HEK293 (cell line): ENCODE measurements around the gene ABR.

ENCODE experiments used
- CTCF ChIA-PET: fragments of 350-600 bp; formaldehyde crosslinking; extraction: SDS; loops from one replicate; lab custom pipeline; 2021; ENCODE audit warnings: antibody characterized with exemption; lab: Yijun Ruan, JAX
- POLR2A ChIA-PET: fragments of 300-600 bp; formaldehyde crosslinking; extraction: SDS; loops from one replicate; lab custom pipeline; 2020; ENCODE audit warnings: antibody characterized with exemption, inconsistent platforms; lab: Yijun Ruan, JAX
- H3K27ac ChIP-seq: fragments of 200-500 bp; sonication (Bioruptor generic); 2 replicates; pipeline ENCODE4 v1.5.1; 2014; ENCODE audit warnings: low read depth, low read length, control low read depth, inconsistent platforms; ENCODE audit errors: extremely low read depth
- H3K36me3 ChIP-seq, 2 experiments: fragments of 200-500 bp in 1 of 2; sonication (Bioruptor generic) in 1 of 2; 1 replicate in 1 of 2; 2 replicates in 1 of 2; pipeline ENCODE4 v1.5.1; 2014 to 2017; ENCODE audit warnings: inconsistent platforms in 2 of 2, low read length in 2 of 2; ENCODE audit not compliant: control insufficient read depth in 2 of 2, insufficient read depth in 1 of 2
- H3K4me1 ChIP-seq: fragments of 200-500 bp; sonication (Bioruptor generic); 2 replicates; pipeline ENCODE4 v1.5.1; 2014; ENCODE audit warnings: mild to moderate bottlenecking, low read length, inconsistent platforms; ENCODE audit not compliant: control insufficient read depth, insufficient read depth
- H3K4me3 ChIP-seq: 2 replicates; pipeline ENCODE4 v1.5.1; 2011; ENCODE audit warnings: low read depth, mild to moderate bottlenecking, control low read depth, low read length, moderate library complexity
- H3K9me3 ChIP-seq: fragments of 200-500 bp; sonication (Bioruptor generic); 2 replicates; pipeline ENCODE4 v1.5.1; 2014; ENCODE audit warnings: low read depth, low read length, inconsistent platforms; ENCODE audit not compliant: control insufficient read depth, insufficient read depth
- HOXC10 ChIP-seq: sonication (generic); formaldehyde crosslinking; IDR thresholded peaks from 2 replicates; pipeline ENCODE4 v1.8.1; 2023; ENCODE audit warnings: mild to moderate bottlenecking, missing genetic modification reagents
- KLF1 ChIP-seq: fragments of 450-650 bp; formaldehyde crosslinking; IDR thresholded peaks from 2 replicates; pipeline ENCODE4 v1.5.1; 2016; ENCODE audit warnings: missing biosample characterization, missing genetic modification characterization
- RBAK ChIP-seq: fragments of 450-650 bp; formaldehyde crosslinking; IDR thresholded peaks from 2 replicates; pipeline ENCODE4 v1.5.1; 2016; ENCODE audit warnings: missing biosample characterization, missing genetic modification characterization
- REPIN1 ChIP-seq: fragments of 450-650 bp; formaldehyde crosslinking; IDR thresholded peaks from 2 replicates; pipeline ENCODE4 v1.5.1; 2017; ENCODE audit warnings: missing biosample characterization, missing genetic modification characterization, low read depth
- SCRT1 ChIP-seq: fragments of 450-650 bp; formaldehyde crosslinking; IDR thresholded peaks from 2 replicates; pipeline ENCODE4 v1.5.1; 2016; ENCODE audit warnings: missing biosample characterization, missing genetic modification characterization, borderline replicate concordance
- SCRT2 ChIP-seq: fragments of 450-650 bp; formaldehyde crosslinking; IDR thresholded peaks from 2 replicates; pipeline ENCODE4 v1.5.1; 2016; ENCODE audit warnings: missing biosample characterization, missing genetic modification characterization
- WT1 ChIP-seq: fragments of 450-650 bp; formaldehyde crosslinking; IDR thresholded peaks from 2 replicates; pipeline ENCODE4 v1.5.1; 2016; ENCODE audit warnings: missing biosample characterization, missing genetic modification characterization
- ZBTB21 ChIP-seq: fragments of 450-650 bp; formaldehyde crosslinking; IDR thresholded peaks from 2 replicates; pipeline ENCODE4 v1.5.1; 2017; ENCODE audit warnings: missing biosample characterization, missing genetic modification characterization
- ZBTB48 ChIP-seq: fragments of 450-650 bp; formaldehyde crosslinking; IDR thresholded peaks from 2 replicates; pipeline ENCODE4 v1.5.1; 2016; ENCODE audit warnings: missing biosample characterization, missing genetic modification characterization
- ZNF146 ChIP-seq: fragments of 450-650 bp; formaldehyde crosslinking; IDR thresholded peaks from 2 replicates; pipeline ENCODE4 v1.5.1; 2016; ENCODE audit warnings: missing biosample characterization, missing genetic modification characterization
- ZNF214 ChIP-seq: fragments of 450-650 bp; formaldehyde crosslinking; IDR thresholded peaks from 2 replicates; pipeline ENCODE4 v1.5.1; 2017; ENCODE audit warnings: missing biosample characterization, mild to moderate bottlenecking, missing genetic modification characterization, borderline replicate concordance
- ZNF514 ChIP-seq: fragments of 450-650 bp; formaldehyde crosslinking; IDR thresholded peaks from 2 replicates; pipeline ENCODE4 v1.5.1; 2016; ENCODE audit warnings: missing biosample characterization, missing genetic modification characterization
- ZNF561 ChIP-seq: fragments of 450-650 bp; IDR thresholded peaks from 2 replicates; pipeline ENCODE4 v1.5.1; 2018; ENCODE audit warnings: missing biosample characterization, missing genetic modification characterization, borderline replicate concordance
- ZNF629 ChIP-seq: fragments of 450-650 bp; formaldehyde crosslinking; IDR thresholded peaks from 2 replicates; pipeline ENCODE4 v1.5.1; 2017; ENCODE audit warnings: missing biosample characterization, missing genetic modification characterization
- ZNF654 ChIP-seq: fragments of 450-650 bp; formaldehyde crosslinking; IDR thresholded peaks from 2 replicates; pipeline ENCODE4 v1.5.1; 2016; ENCODE audit warnings: low read depth, missing biosample characterization, missing genetic modification characterization
- ZNF677 ChIP-seq: fragments of 450-650 bp; IDR thresholded peaks from 2 replicates; pipeline ENCODE4 v1.5.0; 2018; ENCODE audit warnings: missing biosample characterization, mild to moderate bottlenecking, missing genetic modification characterization, moderate library complexity
- ZNF768 ChIP-seq: fragments of 450-650 bp; formaldehyde crosslinking; IDR thresholded peaks from 2 replicates; pipeline ENCODE4 v1.5.1; 2018; ENCODE audit warnings: missing biosample characterization, mild to moderate bottlenecking, missing genetic modification characterization
- ZNF777 ChIP-seq: fragments of 450-650 bp; formaldehyde crosslinking; IDR thresholded peaks from 2 replicates; pipeline ENCODE4 v1.5.1; 2017; ENCODE audit warnings: missing biosample characterization, missing genetic modification characterization, borderline replicate concordance
- TF ChIP-seq, protein P1 (sequence below): fragments of 450-650 bp; formaldehyde crosslinking; IDR thresholded peaks from 2 replicates; pipeline ENCODE4 v1.5.1; 2017; ENCODE audit warnings: missing biosample characterization, missing genetic modification characterization
- TF ChIP-seq, protein P2 (sequence below): fragments of 450-650 bp; formaldehyde crosslinking; conservative IDR thresholded peaks from 2 replicates; pipeline ENCODE4 v1.5.1; 2016; ENCODE audit warnings: low read depth, missing biosample characterization, missing genetic modification characterization

Gene ABR

DNA sequence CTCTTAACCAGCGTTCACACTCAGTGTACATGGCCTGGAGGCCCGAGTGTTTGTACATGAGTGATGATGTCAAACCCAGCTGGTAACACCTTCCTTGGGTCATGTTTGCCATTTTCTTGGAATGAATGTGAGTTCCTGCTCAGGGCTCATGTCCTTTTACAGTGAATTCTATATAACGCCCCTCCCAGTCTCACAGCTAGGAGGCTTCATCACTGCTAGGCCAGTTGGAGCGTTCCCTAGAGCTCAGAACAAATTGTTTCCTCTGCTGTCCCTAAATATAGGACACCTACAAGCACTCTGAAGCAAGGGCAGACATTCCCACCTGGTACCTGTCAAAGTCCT is 177.4 kb downstream of the ABR start:
- POLR2A ChIA-PET: no interaction called here
- H3K4me3 ChIP-seq: no peak overlapping the region
- CTCF ChIA-PET: interaction anchor here (0.7 to 4.8 kb wide), 3 partner anchors 54 to 231 kb away, joined by 3 to 48 read pairs (median 4); no protein-coding TSS in a partner anchor
- H3K4me1 ChIP-seq: peaks cover 15% of the 10 kb centered on the region
- H3K27ac ChIP-seq: peak overlapping the region; percentile 44; the same call in 1 of the 2 replicates
- H3K9me3 ChIP-seq: no peaks in the 10 kb centered on the region
- no peak for TF ChIP-seq KLF1 (tag by site-specific recombination)
- TF ChIP-seq, protein P1, sequence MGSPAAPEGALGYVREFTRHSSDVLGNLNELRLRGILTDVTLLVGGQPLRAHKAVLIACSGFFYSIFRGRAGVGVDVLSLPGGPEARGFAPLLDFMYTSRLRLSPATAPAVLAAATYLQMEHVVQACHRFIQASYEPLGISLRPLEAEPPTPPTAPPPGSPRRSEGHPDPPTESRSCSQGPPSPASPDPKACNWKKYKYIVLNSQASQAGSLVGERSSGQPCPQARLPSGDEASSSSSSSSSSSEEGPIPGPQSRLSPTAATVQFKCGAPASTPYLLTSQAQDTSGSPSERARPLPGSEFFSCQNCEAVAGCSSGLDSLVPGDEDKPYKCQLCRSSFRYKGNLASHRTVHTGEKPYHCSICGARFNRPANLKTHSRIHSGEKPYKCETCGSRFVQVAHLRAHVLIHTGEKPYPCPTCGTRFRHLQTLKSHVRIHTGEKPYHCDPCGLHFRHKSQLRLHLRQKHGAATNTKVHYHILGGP: no peak
- TF ChIP-seq ZNF768 (tag by site-specific recombination): no peak
- no peak for TF ChIP-seq ZBTB21 (tag by site-specific recombination)
- no peak for TF ChIP-seq HOXC10 (CRISPR knock-in tag)
- TF ChIP-seq ZNF677: no peak
- TF ChIP-seq REPIN1 (tag by site-specific recombination): no peak
- TF ChIP-seq, protein P2, sequence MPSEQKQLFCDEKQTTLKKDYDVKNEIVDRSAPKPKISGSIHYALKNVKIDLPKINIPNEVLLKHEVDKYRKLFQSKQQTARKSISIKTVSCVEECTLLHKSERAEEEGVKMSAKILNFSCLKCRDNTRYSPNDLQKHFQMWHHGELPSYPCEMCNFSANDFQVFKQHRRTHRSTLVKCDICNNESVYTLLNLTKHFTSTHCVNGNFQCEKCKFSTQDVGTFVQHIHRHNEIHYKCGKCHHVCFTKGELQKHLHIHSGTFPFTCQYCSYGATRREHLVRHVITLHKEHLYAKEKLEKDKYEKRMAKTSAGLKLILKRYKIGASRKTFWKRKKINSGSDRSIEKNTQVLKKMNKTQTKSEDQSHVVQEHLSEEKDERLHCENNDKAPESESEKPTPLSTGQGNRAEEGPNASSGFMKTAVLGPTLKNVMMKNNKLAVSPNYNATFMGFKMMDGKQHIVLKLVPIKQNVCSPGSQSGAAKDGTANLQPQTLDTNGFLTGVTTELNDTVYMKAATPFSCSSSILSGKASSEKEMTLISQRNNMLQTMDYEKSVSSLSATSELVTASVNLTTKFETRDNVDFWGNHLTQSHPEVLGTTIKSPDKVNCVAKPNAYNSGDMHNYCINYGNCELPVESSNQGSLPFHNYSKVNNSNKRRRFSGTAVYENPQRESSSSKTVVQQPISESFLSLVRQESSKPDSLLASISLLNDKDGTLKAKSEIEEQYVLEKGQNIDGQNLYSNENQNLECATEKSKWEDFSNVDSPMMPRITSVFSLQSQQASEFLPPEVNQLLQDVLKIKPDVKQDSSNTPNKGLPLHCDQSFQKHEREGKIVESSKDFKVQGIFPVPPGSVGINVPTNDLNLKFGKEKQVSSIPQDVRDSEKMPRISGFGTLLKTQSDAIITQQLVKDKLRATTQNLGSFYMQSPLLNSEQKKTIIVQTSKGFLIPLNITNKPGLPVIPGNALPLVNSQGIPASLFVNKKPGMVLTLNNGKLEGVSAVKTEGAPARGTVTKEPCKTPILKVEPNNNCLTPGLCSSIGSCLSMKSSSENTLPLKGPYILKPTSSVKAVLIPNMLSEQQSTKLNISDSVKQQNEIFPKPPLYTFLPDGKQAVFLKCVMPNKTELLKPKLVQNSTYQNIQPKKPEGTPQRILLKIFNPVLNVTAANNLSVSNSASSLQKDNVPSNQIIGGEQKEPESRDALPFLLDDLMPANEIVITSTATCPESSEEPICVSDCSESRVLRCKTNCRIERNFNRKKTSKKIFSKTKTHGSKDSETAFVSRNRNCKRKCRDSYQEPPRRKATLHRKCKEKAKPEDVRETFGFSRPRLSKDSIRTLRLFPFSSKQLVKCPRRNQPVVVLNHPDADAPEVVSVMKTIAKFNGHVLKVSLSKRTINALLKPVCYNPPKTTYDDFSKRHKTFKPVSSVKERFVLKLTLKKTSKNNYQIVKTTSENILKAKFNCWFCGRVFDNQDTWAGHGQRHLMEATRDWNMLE: no peak
- no peak for TF ChIP-seq SCRT1 (tag by site-specific recombination)
- TF ChIP-seq ZNF214 (tag by site-specific recombination): no peak
- no peak for TF ChIP-seq ZNF654 (tag by site-specific recombination)
- no peak for TF ChIP-seq WT1 (tag by site-specific recombination)
- TF ChIP-seq RBAK (tag by site-specific recombination): no peak
- TF ChIP-seq SCRT2 (tag by site-specific recombination): no peak
- TF ChIP-seq ZBTB48 (tag by site-specific recombination): no peak
- H3K36me3 ChIP-seq: peaks cover 18 to 89% of the 10 kb centered on the region in 2 experiments

DNA sequence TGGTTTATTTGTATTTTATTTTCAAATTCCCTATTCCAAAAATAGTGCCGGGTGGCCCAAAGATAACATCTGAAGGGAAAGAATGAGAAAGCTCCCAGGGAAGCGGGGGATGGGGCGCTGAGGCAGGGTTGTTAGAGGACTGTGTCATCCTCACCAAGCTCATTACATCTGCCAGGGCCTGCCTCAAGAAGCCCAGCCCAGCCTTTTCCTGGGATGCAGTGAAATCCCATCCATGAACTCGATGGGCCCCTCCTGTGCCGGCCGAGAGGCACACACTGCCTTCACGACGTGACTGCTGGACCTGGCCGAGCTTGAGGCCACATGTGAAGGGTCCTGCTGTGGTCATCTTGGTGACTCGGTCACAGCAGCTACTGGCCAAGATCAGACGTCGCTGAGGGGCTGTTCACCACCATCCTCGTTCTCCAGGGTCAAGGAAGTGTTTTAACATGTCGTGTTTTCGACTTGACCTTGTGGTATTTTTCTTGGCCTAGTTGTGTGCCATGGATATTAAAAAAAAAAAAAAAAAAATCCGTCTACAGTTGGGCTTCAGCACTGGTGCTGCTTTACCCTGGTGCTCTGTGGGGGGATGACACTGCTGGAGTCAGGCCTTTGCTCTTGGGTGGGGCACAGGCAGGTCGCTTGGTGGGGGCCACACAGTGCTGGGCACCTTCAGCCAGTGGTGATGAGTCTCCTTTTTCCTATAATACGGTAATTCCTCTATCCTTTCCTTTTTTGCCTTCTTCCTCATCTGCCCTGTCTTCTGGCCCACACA is 178.0 kb downstream of the ABR start:
- no peak for TF ChIP-seq ZNF514 (tag by site-specific recombination)
- TF ChIP-seq ZNF629 (tag by site-specific recombination): peak; percentile 31; the same call in 1 of the 2 replicates
- no peak for TF ChIP-seq ZNF777 (tag by site-specific recombination)
- no peak for TF ChIP-seq ZBTB48 (tag by site-specific recombination)
- peak; percentile 59 for TF ChIP-seq ZNF146
- no peak for TF ChIP-seq ZNF561 (tag by site-specific recombination)
- Histone ChIP-seq H3K27ac (peak overlapping the region; percentile 44; the same call in 1 of the 2 replicates), H3K4me3 (no peak overlapping the region), H3K9me3 (no peaks in the 10 kb centered on the region), H3K36me3 (peaks cover 18 to 83% of the 10 kb centered on the region in 2 experiments), H3K4me1 (peaks cover 15% of the 10 kb centered on the region)
- POLR2A ChIA-PET: interaction anchor here (0.6 to 1.0 kb wide), 4 partner anchors 21 to 803 kb away, joined by 3 to 4 read pairs (median 4); no protein-coding TSS in a partner anchor
- CTCF ChIA-PET: interaction anchor here (0.6 to 4.8 kb wide), 6 partner anchors 54 to 628 kb away, joined by 3 to 48 read pairs (median 3); no protein-coding TSS in a partner anchor
